Measurements from ENCODE around the gene ATP5F1B. TPM values are rescaled to one million over a fixed set of nuclear protein-coding genes. Genes with fewer than 3 reads are reported as not detected.
"Not testable (repeated sequence)": the region's sequence is repeated elsewhere in the genome, so short reads cannot be mapped to it uniquely, and the experiment has no call there.

The ATP5F1B gene
- total RNA-seq, 1 donor from 2014 or later = 2,154 TPM

DNA sequence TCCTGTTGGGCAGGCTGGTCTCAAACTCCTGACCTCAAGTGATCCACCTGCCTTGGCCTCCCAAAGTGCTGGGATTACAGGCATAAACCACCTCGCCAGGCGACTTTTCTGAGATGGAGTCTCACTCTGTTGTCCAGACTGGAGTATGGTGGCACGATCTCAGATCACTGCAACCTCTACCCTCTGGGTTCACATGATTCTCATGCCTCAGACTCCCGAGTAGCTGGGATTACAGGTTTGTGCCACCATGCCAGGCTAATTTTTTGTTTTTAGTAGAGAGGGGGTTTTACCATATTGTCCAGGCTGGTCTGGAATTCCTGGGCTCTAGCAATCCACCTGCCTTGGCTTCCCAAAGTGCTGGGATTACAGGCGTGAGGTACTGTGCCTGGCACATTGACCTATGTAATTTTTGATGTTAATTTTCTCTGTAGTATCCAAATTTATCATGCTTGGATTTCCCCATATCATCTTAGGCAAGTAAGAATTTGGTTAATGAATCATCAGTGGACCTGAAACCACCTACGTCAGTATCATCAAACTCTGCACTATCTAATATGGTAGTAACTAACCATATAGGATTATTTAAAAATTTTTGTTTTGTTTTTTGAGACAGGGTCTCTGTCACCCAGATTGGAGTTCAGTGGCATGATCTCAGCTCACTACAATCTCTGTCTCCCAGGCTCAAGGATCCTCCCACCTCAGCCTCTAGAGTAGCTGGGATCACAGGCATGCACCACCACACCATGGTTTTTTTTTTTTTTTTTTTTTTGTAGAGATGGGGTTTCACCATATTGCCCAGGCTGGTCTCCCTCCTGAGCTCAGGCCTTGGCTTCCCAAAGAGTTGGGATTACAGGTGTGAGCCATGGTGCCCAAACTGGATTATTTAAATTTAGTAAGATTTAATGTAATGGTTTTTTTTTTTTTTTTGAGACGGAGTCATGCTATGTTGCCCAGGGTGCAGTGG is 11.9 kb upstream of the ATP5F1B start:
- intact Hi-C loops (cut with DNase I) = no loop called here
- DNase-seq (ENCODE audit: low spot score) = no peak

DNA sequence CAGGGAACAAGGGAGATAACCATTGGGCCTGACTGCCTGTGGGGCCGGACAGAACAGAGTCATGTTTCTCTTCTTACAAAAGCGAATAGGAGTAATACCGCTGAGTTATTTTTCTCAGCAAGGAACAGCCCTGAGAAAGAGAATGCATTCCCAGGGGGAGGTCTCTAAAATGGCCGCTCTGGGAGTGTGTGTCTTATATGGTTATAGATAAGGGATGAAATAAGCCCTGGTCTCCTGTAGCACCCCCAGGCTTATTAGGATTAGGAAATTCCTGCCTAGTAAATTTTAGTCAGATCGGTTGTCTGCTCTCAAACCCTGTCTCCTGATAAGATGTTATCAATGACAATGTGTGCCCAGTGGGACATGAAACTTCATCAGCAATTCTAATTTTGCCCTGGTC is 8.0 kb upstream of the ATP5F1B start:
- intact Hi-C loops (cut with DNase I); DNase-seq (ENCODE audit: low spot score): not testable (repeated sequence)

DNA sequence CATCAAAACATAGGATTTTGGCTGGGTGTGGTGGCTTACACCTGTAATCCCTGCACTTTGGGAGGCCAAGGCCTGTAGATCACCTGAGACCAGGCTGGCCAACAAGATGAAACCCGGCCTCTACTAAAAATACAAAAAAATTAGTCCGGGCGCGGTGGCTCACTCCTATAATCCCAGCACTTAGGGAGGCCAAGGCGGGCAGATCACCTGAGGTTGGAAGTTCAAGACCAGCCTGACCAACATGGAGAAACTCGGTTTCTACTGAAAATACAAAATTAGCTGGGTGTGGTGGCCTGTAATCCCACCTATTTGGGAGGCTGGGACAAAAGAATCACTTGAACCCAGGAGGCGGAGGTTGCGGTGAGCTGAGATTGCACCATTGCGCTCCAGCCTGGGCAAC is 2.2 kb upstream of the ATP5F1B start:
- intact Hi-C loops (cut with DNase I); DNase-seq (ENCODE audit: low spot score): not testable (repeated sequence)

DNA sequence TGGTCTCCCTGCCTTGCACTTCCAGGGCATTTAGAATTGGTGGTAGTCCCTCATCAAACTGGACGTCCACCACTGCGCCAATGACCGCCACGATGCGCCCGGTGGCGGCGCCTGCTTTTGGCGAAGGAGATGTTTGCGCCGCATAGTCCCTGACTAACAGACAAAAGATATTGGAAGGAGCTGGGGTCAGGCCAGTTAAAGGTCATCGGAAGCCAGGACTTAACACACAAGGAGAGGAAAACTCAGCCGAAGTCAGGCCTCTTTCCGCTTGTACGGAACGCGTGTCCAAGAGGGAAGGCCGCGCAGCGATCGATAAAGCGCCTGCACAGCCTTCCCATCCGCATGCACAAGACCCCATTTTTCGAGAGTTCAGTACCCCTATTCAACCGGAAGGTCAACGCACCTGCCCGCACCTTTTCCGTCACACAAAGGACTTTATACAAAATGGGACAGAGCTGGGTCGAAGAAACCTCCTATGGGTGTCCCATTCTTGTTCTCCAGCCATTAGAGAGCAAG is 525 bp downstream of the ATP5F1B start:
- intact Hi-C loops (cut with DNase I) = loop anchor here (2.0 kb wide), 1 partner anchor 42 kb away; no protein-coding TSS in a partner anchor
- DNase-seq (ENCODE audit: low spot score) = no peak

DNA sequence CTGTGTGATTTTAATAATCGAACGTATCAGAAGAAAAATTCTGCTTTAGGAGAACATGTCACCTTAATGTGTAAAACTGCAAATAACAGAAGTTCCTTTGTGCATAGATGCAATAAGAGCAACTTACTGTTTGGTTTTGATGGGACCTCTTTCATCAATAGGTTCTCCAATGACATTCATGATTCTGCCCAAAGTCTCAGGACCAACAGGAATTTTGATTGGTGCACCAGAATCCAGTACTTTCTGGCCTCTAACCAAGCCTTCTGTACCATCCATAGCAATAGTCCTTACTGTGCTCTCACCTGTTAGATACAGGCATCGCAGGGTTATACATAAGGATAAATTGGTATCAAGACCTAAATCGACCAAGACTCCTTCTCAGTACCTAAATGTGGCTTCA is 1.1 kb downstream of the ATP5F1B start:
- DNase-seq (ENCODE audit: low spot score) = no peak
- intact Hi-C loops (cut with DNase I) = loop anchor here (2.0 kb wide), 1 partner anchor 42 kb away; no protein-coding TSS in a partner anchor

DNA sequence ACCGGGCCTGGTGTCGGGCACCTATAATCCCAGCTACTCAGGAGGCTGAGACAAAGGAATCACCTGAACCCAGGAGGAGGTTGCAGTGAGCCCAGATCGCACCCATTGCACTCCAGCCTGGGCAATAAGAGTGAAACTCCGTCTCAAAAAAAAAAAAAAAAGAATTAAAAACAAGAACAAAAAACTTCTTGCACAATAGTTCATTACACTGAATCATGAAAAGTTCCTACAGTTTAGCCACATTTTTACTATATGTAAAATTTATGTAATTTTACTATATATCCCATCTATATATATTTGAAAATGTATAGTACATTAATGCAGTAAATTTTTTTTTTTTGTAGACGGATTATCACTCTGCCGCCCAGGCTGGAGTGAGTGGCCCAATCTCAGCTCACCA is 4.6 kb downstream of the ATP5F1B start:
- intact Hi-C loops (cut with DNase I) = loop anchor here (2.0 kb wide), 1 partner anchor 24 kb away; no protein-coding TSS in a partner anchor
- DNase-seq (ENCODE audit: low spot score) = no peak

DNA sequence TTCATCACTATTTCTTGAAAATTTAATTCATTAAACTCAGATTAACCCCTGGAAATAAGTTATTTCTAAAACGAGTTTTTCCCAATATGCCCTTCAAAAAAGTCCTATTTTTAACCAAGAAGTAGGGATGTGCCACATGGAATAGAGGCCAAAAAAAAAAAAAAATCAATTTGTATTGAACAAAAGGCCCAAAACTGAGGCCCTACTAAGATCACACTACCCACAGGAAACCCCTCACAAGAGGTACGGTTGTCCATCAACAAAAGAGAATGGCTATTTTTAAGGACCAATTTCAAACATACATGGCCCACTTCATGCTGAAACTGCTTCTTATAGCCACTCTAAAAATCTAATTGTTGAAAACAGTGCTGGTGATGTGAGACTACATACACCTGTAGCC is 8.2 kb downstream of the ATP5F1B start:
- intact Hi-C loops (cut with DNase I) = loop anchor here (2.0 to 5.0 kb wide), 5 partner anchors 51 to 123 kb away; partner anchors contain the start of genes NACA and PTGES3

DNA sequence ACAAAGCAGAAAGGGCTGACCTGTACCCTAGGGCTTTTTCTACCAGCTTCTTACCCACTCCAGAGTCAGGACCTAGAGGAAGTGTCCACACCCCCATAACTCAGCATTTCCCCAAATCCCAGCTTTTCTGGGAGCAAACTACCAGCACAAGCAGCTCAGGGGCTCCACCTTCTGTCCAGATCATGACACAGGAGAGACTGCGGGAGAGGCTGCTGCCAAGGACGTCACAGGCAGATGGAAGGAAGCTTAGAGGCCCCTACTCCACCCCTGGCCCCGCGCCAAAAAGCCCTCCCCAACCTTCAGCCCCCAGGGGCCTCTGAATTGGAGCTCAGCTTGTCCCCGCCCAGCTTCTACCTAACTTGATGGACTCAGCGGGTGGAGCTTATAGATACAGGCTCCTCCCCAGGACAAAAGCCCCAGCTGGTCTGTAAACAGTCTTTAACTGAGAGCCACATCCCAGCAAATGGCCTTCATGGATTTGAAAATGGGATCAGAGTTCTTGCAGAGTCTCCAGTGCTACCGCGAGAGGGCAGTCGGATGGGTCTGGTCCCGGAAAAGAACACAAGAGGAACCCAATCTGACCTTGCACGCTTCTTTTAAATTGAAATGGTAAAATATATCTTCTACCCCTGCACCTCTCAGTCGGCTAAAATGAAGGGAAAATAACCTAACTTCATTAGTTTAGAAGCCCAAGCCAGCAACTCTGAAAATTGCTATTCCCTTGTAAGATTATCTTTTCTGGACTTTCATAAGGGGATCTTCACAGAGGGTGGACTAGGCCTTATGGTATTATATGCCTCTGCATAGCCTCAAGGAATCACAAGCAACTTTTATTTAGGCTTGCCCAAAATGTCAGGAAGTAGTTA is 8.9 kb downstream of the ATP5F1B start:
- DNase-seq (ENCODE audit: low spot score) = peak; percentile 98
- intact Hi-C loops (cut with DNase I) = loop anchor here (2.0 to 5.0 kb wide), 5 partner anchors 52 to 122 kb away; partner anchors contain the start of genes NACA and PTGES3

More for the DNA sequence above, 8.2 kb downstream of the ATP5F1B start:
- no peak for DNase-seq (ENCODE audit: low spot score)

DNA sequence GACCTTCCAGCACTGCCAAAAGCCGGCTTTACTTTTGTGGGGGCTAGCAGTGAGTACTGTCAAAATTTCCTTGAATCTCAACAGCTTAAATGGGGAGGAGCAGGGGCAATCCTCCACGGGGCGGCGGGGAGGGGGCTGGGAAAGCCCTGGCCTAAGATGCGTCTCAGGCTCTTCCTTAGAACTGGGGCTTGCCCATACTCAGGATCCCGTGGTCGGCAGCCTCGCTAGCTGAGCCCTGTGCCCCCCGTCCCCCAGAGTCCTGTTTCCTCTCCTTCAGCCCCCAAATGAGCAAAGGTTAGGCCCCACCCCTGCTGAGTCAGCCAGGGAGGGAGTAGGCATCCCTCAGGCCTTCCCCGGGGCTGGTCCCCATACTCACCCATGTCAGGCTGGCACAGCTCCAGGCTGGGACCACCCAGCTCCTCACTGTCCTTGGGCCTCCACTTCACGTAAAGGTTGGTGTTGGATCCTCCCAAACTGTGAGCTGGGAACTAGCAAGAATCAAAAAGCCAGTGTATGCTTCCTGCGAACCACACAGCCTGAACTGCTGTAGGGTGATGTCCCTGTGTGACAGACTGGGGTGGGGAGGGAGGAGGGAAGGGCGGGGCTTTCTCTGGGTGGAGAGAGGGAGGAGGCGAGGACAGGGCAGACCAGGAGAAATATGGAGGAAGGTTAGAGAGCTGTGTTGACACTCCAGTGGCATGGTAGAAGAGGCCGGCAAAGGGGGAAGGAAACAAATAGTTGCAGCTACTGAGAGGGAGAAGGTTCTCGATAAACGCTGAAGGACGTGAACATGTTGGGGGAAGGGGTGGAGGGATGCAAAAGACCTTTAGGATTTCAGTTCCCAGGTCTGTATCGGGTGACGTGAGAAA is 9.7 kb downstream of the ATP5F1B start:
- DNase-seq (ENCODE audit: low spot score) = peak; percentile 94
- intact Hi-C loops (cut with DNase I) = loop anchor here (2.0 to 5.0 kb wide), 5 partner anchors 53 to 121 kb away; partner anchors contain the start of genes NACA and PTGES3

DNA sequence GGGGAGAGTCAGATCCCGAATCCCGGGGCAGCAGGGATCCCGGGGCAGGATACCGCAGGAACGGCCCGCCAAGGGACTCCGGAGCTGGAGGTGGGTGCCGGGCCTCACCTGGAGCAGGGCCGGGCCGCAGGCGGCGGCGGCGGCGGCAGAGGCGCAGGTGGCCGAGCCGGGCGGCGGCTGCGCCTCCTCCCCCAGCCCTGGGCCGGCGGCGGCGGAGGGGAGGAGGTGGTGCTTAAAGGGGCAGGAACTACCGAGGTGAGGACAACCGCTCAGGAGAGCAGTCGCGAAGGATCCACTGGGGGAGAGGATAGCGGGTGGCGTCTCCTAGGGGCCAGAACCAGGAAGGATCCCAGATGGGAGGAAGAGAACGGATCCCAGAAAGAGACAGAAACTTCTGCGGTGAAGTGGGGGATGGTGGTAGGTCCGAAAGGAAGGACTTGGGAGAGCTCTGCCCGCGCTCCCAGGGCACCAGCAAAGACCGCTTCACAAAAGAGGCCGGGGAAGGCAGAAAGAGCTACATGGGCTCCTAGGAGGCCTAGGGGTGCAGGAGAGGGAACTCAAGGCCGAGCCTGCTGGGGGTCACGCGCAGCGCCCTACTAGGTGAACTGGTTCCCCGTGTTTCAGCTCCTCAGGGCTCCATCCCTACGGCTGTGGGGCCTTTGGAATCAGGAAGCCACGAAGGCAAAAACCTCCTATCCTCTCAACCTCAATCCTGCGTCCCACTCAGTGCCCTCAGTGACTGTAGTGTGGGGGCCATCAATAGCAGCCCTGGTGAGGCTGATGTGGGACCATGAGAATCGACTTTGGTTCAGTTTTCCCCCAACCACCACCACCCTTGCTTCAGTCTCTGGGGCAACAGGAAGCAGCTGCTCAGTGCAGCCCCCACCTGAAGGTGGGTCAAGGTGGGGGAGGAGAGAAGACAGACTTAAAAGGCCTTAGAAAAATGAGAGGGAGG is 10.7 kb downstream of the ATP5F1B start:
- peak; percentile 91 for DNase-seq (ENCODE audit: low spot score)
- intact Hi-C loops (cut with DNase I) = loop anchor here (5.0 kb wide), 1 partner anchor 63 kb away; no protein-coding TSS in a partner anchor

DNA sequence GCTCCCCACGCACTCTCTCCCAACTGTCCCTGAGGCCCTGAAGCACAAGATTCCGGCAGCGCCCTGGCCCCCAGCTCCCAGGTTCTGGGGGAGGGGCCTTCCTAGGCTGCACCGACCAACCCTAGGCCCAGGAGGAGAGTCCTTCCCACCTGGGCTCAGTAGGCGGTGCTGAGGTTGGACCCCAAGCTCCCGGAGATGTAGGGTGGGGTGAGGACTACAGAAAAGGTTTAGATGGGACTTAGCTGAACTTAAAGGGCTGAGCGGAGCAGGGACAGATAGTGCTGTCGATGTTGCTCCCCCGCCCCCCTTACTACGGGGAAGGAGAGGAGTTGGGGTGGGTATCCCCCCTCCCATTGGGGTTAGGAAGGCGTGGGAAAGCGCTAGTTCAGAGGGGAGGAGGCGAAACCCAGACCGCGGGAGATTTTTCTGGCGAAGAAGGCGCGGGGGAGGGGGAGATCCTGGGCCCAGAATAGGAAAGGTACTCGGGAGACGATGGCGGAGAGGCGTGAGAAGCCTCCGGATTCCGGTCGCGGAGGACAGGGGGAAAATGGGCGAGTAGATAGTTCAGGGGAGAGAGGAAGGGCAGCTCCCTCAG is 11.4 kb downstream of the ATP5F1B start:
- no peak for DNase-seq (ENCODE audit: low spot score)
- intact Hi-C loops (cut with DNase I) = no loop called here

DNA sequence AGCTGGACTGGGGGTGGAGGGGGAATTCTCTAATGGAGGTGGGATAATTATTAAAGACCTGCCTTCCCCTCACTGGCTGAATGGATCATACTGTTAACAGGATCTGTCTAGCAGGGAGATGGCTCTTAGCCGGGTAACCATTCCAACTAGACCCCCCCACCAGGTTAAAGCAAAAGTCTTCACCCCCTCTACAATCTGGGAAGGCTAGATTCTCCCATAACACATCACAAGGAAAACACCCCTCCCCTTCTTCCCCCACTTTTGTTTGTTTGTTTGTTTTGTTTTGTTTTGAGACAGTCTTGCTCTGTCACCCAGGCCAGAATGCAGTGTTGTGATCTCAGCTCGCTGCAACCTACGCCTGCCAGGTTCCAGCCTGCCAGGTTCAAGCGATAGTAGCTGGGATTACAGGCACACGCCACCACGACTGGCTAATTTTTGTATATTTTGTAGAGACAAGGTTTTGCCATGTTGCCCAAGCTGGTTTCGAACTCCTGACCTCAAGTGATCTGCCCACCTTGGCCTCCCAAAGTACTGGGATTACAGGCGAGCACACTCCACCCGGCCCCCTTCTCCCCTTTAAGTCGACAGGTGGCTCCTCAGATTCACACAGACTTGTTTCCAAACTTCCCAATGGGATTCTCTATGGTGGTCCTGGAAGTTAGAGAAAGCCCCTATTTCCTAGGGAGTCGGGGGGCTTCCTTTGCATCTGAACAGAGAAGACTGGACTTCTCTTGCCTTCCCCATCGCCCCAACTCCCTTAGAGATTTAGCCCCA is 12.1 kb downstream of the ATP5F1B start:
- intact Hi-C loops (cut with DNase I) = no loop called here
- no peak for DNase-seq (ENCODE audit: low spot score)

DNA sequence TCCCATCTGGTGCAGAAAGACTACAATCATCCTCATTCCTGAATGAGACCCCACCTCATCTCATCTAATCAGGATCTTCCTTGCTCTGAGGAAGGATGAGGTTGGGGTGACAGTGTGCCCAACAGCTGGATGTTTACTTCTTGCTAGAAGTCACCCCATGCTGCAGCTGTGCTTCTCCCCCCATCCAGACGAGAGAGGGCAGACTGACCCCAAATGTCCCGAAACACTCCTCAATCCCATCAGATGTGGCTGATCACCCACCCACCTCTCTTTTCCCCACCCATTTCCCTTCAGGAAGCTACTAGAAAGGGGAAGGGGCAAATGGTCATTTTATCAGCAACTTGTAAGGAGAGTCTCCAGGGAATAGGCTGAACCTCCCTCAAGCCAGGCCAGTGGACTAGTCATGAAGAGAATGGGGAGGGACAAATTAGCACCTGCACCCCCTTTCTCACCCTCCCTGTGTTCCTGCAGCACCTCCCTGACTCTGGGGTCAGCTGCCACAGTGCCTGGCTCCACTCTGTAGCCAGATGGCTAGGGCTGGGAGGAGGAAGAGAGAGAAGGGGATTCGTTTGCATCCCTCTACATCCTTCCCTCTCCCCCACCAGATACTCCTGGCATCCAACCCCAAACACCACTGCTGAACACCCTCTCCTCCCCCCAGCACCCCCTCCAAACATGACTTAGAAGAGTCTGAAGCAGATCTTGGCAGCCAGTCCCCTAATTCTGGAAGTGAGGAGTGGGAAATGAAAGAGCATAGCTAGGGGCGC is 12.9 kb downstream of the ATP5F1B start:
- intact Hi-C loops (cut with DNase I) = no loop called here
- DNase-seq (ENCODE audit: low spot score) = no peak

DNA sequence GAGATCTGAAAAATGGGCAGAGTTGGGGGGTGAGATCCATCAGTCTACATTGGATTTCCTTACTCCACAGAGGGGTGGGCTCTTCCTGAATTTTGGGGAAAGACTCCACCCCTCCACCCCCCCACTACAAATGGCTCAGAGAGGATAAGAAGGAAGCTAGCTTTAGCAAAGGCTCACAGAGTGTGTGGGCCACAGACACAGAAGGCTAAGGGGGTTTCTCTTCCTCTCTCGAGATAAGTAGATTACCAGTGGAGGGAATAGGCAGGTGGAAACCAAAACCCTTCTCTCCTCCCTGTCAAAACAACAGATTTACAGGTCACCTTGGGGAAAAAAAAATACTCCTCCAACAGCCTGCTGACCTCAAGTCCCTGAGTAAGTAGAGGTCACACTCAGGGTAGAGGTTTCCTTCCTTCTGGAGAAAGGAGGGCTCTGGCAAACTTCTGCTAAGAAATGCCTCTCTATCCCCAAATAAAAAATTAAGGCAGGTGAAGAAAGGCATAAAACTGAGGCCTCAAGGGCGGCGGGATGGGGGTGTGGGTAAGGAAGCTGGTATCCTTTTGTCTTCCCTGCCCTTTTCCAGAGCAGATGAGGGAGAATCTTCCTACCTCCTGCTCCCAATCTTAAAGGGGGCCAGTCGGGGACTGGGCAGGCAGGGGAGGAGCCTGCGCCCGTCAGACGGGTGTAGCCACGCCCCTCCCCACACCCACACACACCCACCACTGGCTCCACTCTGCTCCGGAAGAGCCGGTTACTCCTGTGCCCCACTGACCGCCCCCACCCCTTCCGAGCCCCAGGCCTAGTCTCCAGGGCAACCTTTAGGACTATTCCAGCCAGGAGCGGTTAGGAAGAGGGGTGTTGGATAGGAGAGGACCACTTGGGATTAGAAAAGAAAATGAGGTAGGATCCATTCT is 13.7 kb downstream of the ATP5F1B start:
- intact Hi-C loops (cut with DNase I) = no loop called here
- peak; percentile 88 for DNase-seq (ENCODE audit: low spot score)

DNA sequence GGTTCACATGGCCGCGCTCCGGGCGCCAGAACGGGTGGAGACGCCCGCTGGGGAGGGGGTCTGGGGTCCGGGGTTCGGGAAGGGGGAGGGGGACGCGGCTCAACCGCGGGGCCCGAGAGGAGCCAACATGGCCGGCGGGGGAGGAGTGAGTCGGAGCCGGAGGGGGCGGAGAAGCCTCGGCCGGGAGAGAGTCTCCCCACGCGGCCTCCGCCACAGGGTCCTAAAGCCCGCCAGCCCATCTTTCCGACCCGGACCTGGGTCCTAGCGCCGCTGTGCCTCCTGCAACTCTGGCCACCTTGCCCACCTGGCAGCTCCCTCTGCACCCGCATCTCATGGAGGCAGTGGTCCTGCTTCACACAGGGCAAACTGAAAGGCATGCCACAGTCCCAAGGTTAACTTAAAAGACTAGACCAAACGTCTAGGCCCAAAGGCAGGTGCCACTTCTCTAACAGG is 15.6 kb downstream of the ATP5F1B start, which contains the start of gene BAZ2A:
BAZ2A (minus strand) TSS at position 147 of the 453 bp plus-strand sequence. CDS start 12,796 bp downstream, outside the sequence.
- DNase-seq (ENCODE audit: low spot score) = peak; percentile 96
- intact Hi-C loops (cut with DNase I) = no loop called here

Data from cardiac septum (tissue), 1 donor.